Tongue (tissue), 2 donors: ENCODE measurements around the gene CORO2A. TPM values are rescaled to one million over a fixed set of nuclear protein-coding genes. Genes with fewer than 3 reads are reported as not detected.
"Not testable (repeated sequence)": the region's sequence is repeated elsewhere in the genome, so short reads cannot be mapped to it uniquely, and the experiment has no call there.

Experiments
- DNase-seq: peaks from one replicate; pipeline ENCODE4 v3.0.0-alpha.2; 2015
- total RNA-seq: library from RNA; depleted of rRNA; stranded (reverse); fragments of >200 nt; gene quantifications from one replicate; pipeline ENCODE4 v1.2.3, GENCODE V29; 2014

Gene CORO2A
- total RNA-seq, 1 donor from 2014 or later = 2.9 TPM

DNA sequence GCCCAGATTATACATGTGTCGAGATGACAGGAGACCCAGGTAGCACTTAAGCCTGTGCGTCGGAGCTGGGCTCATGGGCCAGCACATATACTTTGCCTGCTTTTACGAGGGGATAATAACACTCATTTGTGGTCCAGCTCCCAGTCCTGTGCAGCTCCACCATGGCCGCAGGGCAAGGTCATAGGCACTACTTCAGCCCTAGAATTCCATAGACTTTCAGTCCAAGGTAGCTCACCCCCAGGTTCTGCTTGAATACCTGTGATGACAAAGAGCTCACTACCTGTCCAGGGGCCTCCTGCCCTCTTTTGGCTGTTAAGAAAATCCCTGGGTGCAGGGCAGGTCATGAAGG lies 1.7 kb downstream of the CORO2A start:
- no peak for DNase-seq

DNA sequence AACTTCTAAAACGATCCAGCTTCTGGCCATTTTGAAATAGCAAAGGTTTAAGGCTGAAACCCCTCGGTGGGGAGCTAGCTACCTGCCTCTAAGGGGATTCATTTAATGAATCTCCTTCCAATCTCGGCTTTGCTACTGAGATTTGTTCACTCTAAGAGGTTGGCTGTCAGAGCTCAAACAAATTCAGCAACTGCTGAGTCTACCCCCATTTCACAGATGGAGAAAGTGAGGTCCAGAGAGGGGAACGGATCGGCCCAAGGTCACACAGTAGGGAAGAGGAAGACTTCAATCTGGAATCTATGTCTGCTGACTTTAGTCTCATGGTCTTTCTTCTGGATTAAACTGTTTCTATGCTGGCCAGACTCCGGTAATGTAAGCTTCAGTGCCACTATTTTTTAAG lies 3.0 kb downstream of the CORO2A start:
- DNase-seq = no peak

DNA sequence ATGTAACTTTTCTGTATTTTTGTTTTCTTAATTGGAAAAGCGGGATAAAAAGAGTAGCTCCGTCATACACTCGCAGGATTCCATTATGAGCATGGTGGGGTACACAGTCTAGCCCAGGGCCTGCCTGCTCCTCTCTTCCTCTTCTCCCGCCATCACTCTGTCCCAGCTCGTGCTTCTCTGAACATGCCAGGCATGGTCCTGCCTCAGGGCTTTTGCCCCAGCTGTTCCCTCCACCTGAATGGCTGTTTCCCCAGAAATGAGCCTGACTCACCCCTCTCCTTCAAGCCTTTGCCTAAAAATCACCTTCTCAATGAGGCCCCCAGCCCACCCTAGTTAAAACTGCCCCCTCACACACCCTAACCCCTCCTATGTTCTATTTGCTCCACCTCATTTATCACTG lies 4.5 kb downstream of the CORO2A start:
- DNase-seq = no peak

- DNase-seq = no peak
Measured at GRCh38 chr9:98186236-98186635, 6.2 kb downstream of the CORO2A start.

DNA sequence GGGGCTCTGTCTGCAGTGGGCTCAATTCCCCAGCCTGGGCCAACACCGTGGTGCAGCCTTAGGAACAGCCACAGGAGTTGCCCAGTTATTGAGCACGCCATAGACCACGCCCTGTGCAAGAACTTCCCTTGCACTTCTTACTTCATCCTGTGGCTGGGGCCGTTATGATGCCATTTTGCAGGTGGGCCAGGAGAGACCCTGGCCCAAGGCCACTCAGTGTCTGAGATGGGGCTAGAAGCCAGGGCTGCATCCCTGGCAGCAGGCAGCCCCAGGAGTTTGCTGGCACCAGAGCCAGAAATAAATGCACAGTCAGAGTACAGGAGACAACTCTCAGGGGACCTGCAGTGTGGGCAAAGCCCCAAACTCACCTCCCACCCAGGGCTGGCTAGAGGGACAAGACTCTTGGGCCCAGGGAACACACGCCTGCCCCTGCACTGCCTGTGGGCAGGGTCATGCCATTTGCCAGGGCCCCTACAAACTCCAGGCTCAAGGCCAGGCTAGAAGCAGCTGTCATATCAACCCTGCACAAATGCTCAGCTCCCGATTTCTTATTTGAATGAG lies 6.7 kb downstream of the CORO2A start:
- DNase-seq = no peak

- DNase-seq = no peak
Measured at GRCh38 chr9:98185021-98185567, 7.3 kb downstream of the CORO2A start.

DNA sequence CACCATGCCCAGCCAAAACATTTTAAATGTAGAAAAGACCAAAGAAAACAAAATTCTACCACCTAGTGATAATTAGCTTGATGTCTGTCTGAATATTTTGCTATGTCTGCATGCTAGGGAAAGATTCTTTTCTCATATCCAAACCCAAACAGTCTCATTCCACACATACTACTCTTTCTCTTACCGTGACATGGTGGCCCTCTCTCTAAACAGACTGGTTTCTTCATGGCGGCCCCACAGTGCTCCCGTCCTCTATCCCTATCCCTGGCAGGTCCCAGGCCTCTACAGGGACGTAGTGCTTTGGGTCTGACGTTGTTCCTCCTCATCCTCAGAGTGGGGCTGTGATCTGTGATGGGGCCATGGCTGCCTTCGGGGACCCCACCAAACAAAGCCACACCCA lies 8.1 kb downstream of the CORO2A start:
- no peak for DNase-seq

DNA sequence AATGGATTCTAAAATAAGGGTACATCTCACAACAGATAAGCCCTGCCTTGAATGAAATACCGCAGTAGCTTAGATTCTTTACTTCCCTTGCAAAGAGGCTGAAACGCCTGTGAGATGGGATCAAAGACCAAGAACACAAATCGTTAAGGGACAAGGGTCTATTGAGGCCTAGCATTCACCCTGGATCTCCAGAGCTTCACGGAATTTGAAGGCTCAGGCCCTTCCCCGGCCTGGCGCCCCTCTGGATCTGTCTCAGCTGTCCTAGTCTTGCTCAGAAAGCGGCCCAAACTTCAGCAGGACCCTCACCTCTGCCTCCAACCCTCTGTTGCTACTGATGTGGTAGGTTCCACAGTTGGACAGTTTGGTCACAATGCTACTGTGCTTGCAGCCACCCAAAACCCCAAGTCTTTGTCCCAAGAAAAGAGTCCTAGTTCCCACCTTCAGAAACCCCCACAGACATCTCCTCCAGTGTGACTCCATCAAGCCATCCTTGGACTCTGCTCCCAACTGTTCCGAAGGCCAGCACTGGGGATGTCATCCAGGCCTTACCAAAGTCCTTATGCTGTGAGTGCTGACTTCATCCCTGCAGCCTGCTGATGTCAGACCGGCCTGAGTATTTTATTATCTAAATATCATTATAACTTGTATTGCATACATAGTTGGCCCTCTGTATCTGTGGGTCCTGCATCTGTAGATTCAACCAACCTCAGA lies 9.4 kb downstream of the CORO2A start:
- DNase-seq = no peak

DNA sequence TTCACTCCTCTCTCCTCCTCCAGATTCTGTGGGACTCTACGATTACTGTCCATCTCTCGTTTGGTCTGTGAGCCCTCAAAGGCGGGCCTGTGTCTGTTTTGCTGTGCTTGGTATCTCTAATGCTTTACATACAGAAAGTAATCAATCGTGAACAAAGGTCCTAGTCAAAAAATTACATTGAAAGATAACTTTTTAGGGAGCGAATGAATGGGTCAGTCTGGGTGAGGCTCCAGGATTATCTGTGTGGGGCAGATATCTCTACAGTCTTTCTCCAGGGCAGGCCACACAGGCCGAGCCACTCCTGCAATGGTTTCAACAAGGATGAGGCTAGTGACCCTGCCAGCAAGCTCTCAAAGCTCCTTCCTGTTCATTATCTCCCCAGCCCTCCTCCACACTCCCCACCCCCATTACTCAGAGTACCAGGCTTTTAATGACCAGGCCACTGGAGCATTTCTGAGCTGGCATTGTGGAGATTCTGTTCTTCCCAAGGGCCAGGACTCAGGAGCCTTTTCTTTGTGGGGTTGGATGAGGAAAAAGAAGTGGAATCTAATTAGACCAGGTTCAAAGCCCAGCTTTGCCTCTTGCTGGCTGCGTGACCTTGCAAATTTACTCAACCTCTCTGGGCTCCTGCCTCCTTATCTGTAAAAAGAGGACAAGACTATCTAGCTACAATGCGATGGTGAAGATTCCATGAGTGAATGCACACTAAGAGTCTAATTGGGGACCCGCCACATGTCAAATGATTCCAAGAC lies 10.2 kb downstream of the CORO2A start:
- DNase-seq = no peak

- no peak for DNase-seq
Measured at GRCh38 chr9:98181746-98182068, 10.7 kb downstream of the CORO2A start.

DNA sequence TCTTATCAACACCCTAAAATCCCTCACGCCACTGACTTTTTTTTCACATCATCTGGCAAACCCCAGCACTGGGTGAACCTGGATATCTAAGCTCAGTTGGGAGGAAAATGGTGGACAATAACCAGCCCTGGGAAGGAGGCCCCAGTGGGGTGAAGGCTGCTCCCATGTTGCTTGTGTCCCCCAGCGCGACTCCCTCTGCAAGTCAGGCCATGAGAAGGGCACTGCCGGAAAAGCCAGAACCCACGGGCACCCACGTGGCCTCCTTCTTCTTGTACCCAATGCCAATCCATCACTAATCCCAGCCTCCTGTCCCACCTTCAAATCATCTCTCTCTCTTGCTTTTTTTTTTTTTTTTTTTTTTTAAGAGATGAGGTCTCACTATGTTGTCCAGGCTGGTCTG lies 11.4 kb downstream of the CORO2A start:
- DNase-seq = no peak

- DNase-seq = no peak
Measured at GRCh38 chr9:98178874-98179850, 13.3 kb downstream of the CORO2A start.

GRCh38 chr9:98176391-98177259 lies 15.8 kb downstream of the CORO2A start:
- no peak for DNase-seq

DNA sequence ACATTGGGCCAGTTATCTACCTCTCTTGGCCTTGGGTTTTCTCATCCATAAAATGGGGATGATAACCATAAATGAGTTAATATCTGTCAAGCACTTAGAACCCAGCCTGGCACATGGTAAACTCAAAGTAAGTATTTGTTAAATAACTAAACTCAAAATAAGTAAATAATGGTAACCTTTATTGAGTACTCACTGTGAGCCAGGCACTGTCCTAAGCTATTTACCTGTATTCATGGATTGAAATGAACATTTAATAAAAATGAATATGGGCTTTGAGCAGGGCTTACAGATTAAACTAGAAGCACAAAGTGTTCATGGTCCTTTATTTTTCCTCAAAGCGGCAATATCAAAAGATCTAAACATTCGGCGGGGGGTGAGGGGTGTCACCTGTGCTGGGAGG lies 16.7 kb downstream of the CORO2A start:
- DNase-seq = no peak

GRCh38 chr9:98175028-98175569 lies 17.3 kb downstream of the CORO2A start:
- DNase-seq = no peak

GRCh38 chr9:98174502-98174918 lies 17.9 kb downstream of the CORO2A start:
- DNase-seq = not testable (repeated sequence)

DNA sequence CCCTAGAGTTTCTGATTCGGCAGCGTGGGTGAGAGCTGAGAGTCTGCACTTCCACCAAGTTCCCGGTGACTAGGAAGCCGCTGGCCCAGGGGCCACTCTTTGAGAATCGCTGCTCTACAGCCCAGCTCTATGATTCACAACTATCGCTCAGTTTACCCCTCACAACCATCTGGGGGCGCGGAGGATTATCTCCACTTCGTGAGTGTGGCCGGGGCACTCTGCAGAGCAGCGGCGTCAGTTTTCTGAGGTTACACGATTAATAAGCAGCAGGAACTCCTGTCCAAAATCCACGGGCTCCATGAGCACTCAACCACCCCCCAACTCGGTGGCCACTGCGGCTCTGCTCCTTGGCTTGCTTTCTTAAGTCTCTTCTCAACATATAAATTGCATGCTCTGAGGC lies 19.3 kb downstream of the CORO2A start:
- DNase-seq = no peak

- peak; percentile 34 for DNase-seq
Measured at GRCh38 chr9:98172604-98173003, 19.8 kb downstream of the CORO2A start.

GRCh38 chr9:98171176-98171925 lies 21.1 kb downstream of the CORO2A start:
- DNase-seq = no peak

- DNase-seq = peak; percentile 43
Measured at GRCh38 chr9:98168941-98169488, 23.4 kb downstream of the CORO2A start.
